Measurements from ENCODE around the gene GMFB. TPM values are rescaled to one million over a fixed set of nuclear protein-coding genes. Genes with fewer than 3 reads are reported as not detected.

GMFB gene
- total RNA-seq (2022) (53.3 and 65.0 TPM in 2 replicates), Bru-seq, nascent RNA (percentile 96 among the genes with signal in this experiment), BruChase-seq, experiment 1, labeled RNA remaining after a 6-hour chase (percentile 99 among the genes with signal in this experiment), BruChase-seq, experiment 2, labeled RNA remaining after a 2-hour chase (percentile 97 among the genes with signal in this experiment)
- long read RNA-seq, full-length matches to known transcripts: 107 of 126 reads
- long read RNA-seq, partial matches to known transcripts: 3 of 126 reads
- long read RNA-seq, other reads (novel, unspliced or antisense): 16 of 126 reads

- peak within 1 kb of the TSS; percentile 73 for H3K4me3 Mint-ChIP-seq (ENCODE audit: unreplicated experiment)
- no peaks in the 10 kb centered on the region for H3K9me3 Mint-ChIP-seq (ENCODE audit: unreplicated experiment)
- CTCF ChIA-PET: interaction anchor here (0.6 to 2.8 kb wide), 16 partner anchors 12 to 1193 kb away, joined by 3 to 20 read pairs (median 4); partner anchors contain the start of genes CGRRF1 and SAMD4A
- peak; percentile 22 for TF ChIP-seq CTCF (IDR thresholded peaks at IDR 0.05; ENCODE audit: unreplicated experiment)
- H3K27ac Mint-ChIP-seq (ENCODE audit: low read depth, unreplicated experiment): peak within 1 kb of the TSS; percentile 78
- peak; percentile 93 for DNase-seq (ENCODE audit: unreplicated experiment)
- H3K27me3 Mint-ChIP-seq (ENCODE audit: insufficient read depth, unreplicated experiment): no peaks in the 10 kb centered on the region
- peaks cover 6% of the 10 kb centered on the region for H3K36me3 Mint-ChIP-seq (ENCODE audit: insufficient read depth, unreplicated experiment)
- intact Hi-C loops (cut with micrococcal nuclease): loop anchor here (1.0 kb wide), 1 partner anchor 47 kb away; the partner anchor contains the start of gene CNIH1
- POLR2A ChIA-PET: interaction anchor here (0.6 to 6.8 kb wide), 25 partner anchors 9 to 433 kb away, joined by 3 to 100 read pairs (median 5); partner anchors contain the start of genes CDKN3, CGRRF1, CNIH1 and SAMD4A
- H3K4me1 Mint-ChIP-seq (ENCODE audit: insufficient read depth, unreplicated experiment): peaks cover 30% of the 10 kb centered on the region
- no TSS peak for BruUV-seq (replicated peaks)
These were observed at the start of gene GMFB for GRCh38 chr14:54488646-54489317. Gene GMFB (minus strand): TSS chr14:54488980. CDS start chr14:54488927, 53 bp downstream.

GRCh38 chr14:54538055-54538454 lies 49.3 kb upstream of the GMFB start:
- no peak for TF ChIP-seq CTCF (IDR thresholded peaks at IDR 0.05; ENCODE audit: unreplicated experiment)
- DNase-seq (ENCODE audit: unreplicated experiment): no peak
- intact Hi-C loops (cut with micrococcal nuclease): no loop called here
- ChIA-PET CTCF (interaction anchor here (0.8 kb wide), 1 partner anchor 20 kb away, joined by 4 read pairs; no protein-coding TSS in a partner anchor), POLR2A (interaction anchor here (1.3 kb wide), 1 partner anchor 50 kb away, joined by 3 read pairs; the partner anchor contains the start of gene GMFB)
- Mint-ChIP-seq H3K36me3 (ENCODE audit: insufficient read depth, unreplicated experiment) (peaks cover 18% of the 10 kb centered on the region), H3K4me1 (ENCODE audit: insufficient read depth, unreplicated experiment) (no peaks in the 10 kb centered on the region), H3K27ac (ENCODE audit: low read depth, unreplicated experiment) (no peak overlapping the region), H3K4me3 (ENCODE audit: unreplicated experiment) (no peak overlapping the region), H3K9me3 (ENCODE audit: unreplicated experiment) (no peaks in the 10 kb centered on the region), H3K27me3 (ENCODE audit: insufficient read depth, unreplicated experiment) (no peaks in the 10 kb centered on the region)
- BruUV-seq (replicated peaks): no TSS peak

GRCh38 chr14:54537651-54538050 lies 48.9 kb upstream of the GMFB start:
- ChIA-PET POLR2A (interaction anchor here (1.3 kb wide), 1 partner anchor 49 kb away, joined by 3 read pairs; the partner anchor contains the start of gene GMFB), CTCF (no interaction called here)
- intact Hi-C loops (cut with micrococcal nuclease): no loop called here
- H3K9me3 Mint-ChIP-seq (ENCODE audit: unreplicated experiment): no peaks in the 10 kb centered on the region
- BruUV-seq (replicated peaks): no TSS peak
- H3K4me1 Mint-ChIP-seq (ENCODE audit: insufficient read depth, unreplicated experiment): no peaks in the 10 kb centered on the region
- DNase-seq (ENCODE audit: unreplicated experiment): no peak
- no peak for TF ChIP-seq CTCF (IDR thresholded peaks at IDR 0.05; ENCODE audit: unreplicated experiment)
- H3K27ac Mint-ChIP-seq (ENCODE audit: low read depth, unreplicated experiment): no peak overlapping the region
- no peak overlapping the region for H3K4me3 Mint-ChIP-seq (ENCODE audit: unreplicated experiment)
- peaks cover 22% of the 10 kb centered on the region for H3K36me3 Mint-ChIP-seq (ENCODE audit: insufficient read depth, unreplicated experiment)
- H3K27me3 Mint-ChIP-seq (ENCODE audit: insufficient read depth, unreplicated experiment): no peaks in the 10 kb centered on the region

GRCh38 chr14:54535646-54536045 lies 46.9 kb upstream of the GMFB start:
- BruUV-seq (replicated peaks): no TSS peak
- no peak for DNase-seq (ENCODE audit: unreplicated experiment)
- POLR2A ChIA-PET: no interaction called here
- CTCF ChIA-PET: interaction anchor here (0.6 kb wide), 1 partner anchor 34 kb away, joined by 4 read pairs; no protein-coding TSS in a partner anchor
- intact Hi-C loops (cut with micrococcal nuclease): no loop called here
- Mint-ChIP-seq H3K36me3 (ENCODE audit: insufficient read depth, unreplicated experiment) (peaks cover 22% of the 10 kb centered on the region), H3K27ac (ENCODE audit: low read depth, unreplicated experiment) (no peak overlapping the region), H3K4me1 (ENCODE audit: insufficient read depth, unreplicated experiment) (no peaks in the 10 kb centered on the region), H3K9me3 (ENCODE audit: unreplicated experiment) (no peaks in the 10 kb centered on the region), H3K4me3 (ENCODE audit: unreplicated experiment) (no peak overlapping the region), H3K27me3 (ENCODE audit: insufficient read depth, unreplicated experiment) (no peaks in the 10 kb centered on the region)
- TF ChIP-seq CTCF (IDR thresholded peaks at IDR 0.05; ENCODE audit: unreplicated experiment): no peak
